Smooth muscle cell (in vitro differentiated cells): ENCODE data around the gene SYNRG. TPM values are rescaled to one million over a fixed set of nuclear protein-coding genes. Genes with fewer than 3 reads are reported as not detected.

Experiments
- DNase-seq: peaks from one replicate; lab custom pipeline; 2025; ENCODE audit not compliant: unreplicated experiment; lab: John Stamatoyannopoulos, UW
- H2AFZ ChIP-seq: fragments of 200-600 bp; sonication (generic); 2 replicates; pipeline ENCODE4 v1.6.0; 2016; ENCODE audit warnings: antibody characterized with exemption, low read depth, mild to moderate bottlenecking
- H3F3A ChIP-seq: fragments of 200-600 bp; sonication (generic); 2 replicates; pipeline ENCODE4 v1.6.0; 2017; ENCODE audit warnings: antibody characterized with exemption, low read depth
- H3K27ac ChIP-seq: fragments of 200-600 bp; sonication (generic); 2 replicates; pipeline ENCODE4 v1.5.1; 2016; ENCODE audit warnings: low read depth, mild to moderate bottlenecking
- H3K27me3 ChIP-seq: fragments of 200-600 bp; sonication (generic); 2 replicates; pipeline ENCODE4 v1.6.1; 2016; ENCODE audit warnings: low read depth, mild to moderate bottlenecking
- H3K36me3 ChIP-seq: fragments of 200-600 bp; sonication (generic); 2 replicates; pipeline ENCODE4 v1.5.1; 2016; ENCODE audit warnings: low read depth
- H3K4me1 ChIP-seq: fragments of 200-600 bp; sonication (generic); 2 replicates; pipeline ENCODE4 v1.5.1; 2016; ENCODE audit warnings: low read depth
- H3K4me2 ChIP-seq: fragments of 200-600 bp; sonication (generic); 2 replicates; pipeline ENCODE4 v1.6.0; 2016; ENCODE audit warnings: mild to moderate bottlenecking
- H3K4me3 ChIP-seq: fragments of 200-600 bp; sonication (generic); 2 replicates; pipeline ENCODE4 v1.5.1; 2016; ENCODE audit warnings: mild to moderate bottlenecking
- H3K79me2 ChIP-seq: fragments of 200-600 bp; sonication (generic); 2 replicates; pipeline ENCODE4 v1.6.0; 2016; ENCODE audit warnings: low read depth, mild to moderate bottlenecking
- H3K9ac ChIP-seq: fragments of 200-600 bp; sonication (generic); 2 replicates; pipeline ENCODE4 v1.6.0; 2016; ENCODE audit warnings: low read depth
- H3K9me3 ChIP-seq: fragments of 200-600 bp; sonication (generic); replicated peaks from 2 replicates; pipeline ENCODE4 v1.5.1; 2016; ENCODE audit warnings: low read depth
- H4K20me1 ChIP-seq: fragments of 200-600 bp; sonication (generic); 2 replicates; pipeline ENCODE4 v1.6.0; 2016; ENCODE audit warnings: low read depth
- WGBS: methylation state at CpG from one replicate; pipeline ENCODE4 v1.1.7; 2016; ENCODE audit warnings: low lambda C conversion rate; 5-methylcytosine and 5-hydroxymethylcytosine counted together
- polyA plus RNA-seq: library from polyadenylated mRNA; unstranded; fragments of >200 nt; fragmentation: Nextera tagmentation; extraction: Ambion mirVana; gene quantifications from 2 replicates; pipeline ENCODE4 v1.2.1, GENCODE V29; 2016
- total RNA-seq: library from RNA; depleted of rRNA; stranded (reverse); fragments of >200 nt; gene quantifications from 2 replicates; pipeline ENCODE4 v1.2.3, GENCODE V29; 2014
- TF ChIP-seq, protein P1 (sequence below): fragments of 200-600 bp; sonication (generic); IDR thresholded peaks from 2 replicates; pipeline ENCODE4 v1.5.1; 2017; ENCODE audit warnings: borderline replicate concordance, mild to moderate bottlenecking, antibody characterized with exemption; ENCODE audit not compliant: insufficient read depth, poor library complexity, severe bottlenecking

Gene SYNRG
- total and polyA plus RNA-seq, 2 experiments from 2014 or later = 16.2 to 18.9 TPM

DNA sequence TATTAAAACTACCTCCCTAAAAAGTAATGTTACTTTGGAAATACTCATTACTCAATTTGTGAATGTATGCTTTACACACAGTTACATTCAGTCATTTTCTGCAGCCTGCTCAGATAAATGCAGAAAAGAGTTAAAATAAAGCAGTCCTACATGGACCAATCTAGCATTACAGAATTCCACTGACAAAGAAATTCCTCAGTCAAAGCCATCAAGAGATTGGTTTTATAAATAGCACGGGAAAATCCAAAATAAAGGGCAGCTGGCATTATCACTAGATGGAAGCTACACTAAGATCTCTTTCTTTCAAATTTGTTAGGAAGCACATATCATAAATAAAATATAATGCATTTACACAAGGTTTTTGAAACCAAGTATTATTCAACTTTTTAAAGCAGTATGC is 61.2 kb downstream of the SYNRG start:
- TF ChIP-seq, protein P1, sequence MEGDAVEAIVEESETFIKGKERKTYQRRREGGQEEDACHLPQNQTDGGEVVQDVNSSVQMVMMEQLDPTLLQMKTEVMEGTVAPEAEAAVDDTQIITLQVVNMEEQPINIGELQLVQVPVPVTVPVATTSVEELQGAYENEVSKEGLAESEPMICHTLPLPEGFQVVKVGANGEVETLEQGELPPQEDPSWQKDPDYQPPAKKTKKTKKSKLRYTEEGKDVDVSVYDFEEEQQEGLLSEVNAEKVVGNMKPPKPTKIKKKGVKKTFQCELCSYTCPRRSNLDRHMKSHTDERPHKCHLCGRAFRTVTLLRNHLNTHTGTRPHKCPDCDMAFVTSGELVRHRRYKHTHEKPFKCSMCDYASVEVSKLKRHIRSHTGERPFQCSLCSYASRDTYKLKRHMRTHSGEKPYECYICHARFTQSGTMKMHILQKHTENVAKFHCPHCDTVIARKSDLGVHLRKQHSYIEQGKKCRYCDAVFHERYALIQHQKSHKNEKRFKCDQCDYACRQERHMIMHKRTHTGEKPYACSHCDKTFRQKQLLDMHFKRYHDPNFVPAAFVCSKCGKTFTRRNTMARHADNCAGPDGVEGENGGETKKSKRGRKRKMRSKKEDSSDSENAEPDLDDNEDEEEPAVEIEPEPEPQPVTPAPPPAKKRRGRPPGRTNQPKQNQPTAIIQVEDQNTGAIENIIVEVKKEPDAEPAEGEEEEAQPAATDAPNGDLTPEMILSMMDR = no peak
- no peak overlapping the region for H2AFZ ChIP-seq
- peaks cover 18% of the 10 kb centered on the region for H3K79me2 ChIP-seq
- no peaks in the 10 kb centered on the region for H3K27me3 ChIP-seq
- peaks cover 32% of the 10 kb centered on the region for H4K20me1 ChIP-seq
- DNase-seq = no peak
- 94% methylated on average over 1 of the region's 1 CpG for WGBS
- no peak overlapping the region for H3K4me3 ChIP-seq
- H3K9ac ChIP-seq = no peak overlapping the region
- no peak overlapping the region for H3K4me2 ChIP-seq
- no peak overlapping the region for H3K27ac ChIP-seq
- no peaks in the 10 kb centered on the region for H3F3A ChIP-seq
- H3K9me3 ChIP-seq = no peaks in the 10 kb centered on the region
- no peaks in the 10 kb centered on the region for H3K36me3 ChIP-seq
- H3K4me1 ChIP-seq = peaks cover 3% of the 10 kb centered on the region

DNA sequence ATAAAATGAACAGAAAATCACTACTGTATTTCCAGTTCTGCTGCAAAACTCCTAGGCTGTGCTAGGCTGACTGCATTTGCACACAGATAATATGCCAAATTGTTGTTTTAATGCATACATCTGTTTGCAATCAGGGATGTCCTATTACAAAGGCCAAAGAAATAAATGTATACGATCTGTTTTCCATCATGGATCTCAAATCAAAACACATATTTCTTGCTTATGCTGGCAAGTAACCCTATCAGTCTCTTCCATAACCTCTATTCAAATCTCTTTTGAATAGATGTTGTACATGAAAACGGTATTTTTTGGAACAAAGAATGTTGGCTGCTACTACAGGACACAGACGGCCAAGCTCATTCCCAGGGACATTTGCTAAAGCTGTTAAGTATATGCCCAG is 62.9 kb downstream of the SYNRG start:
- H2AFZ ChIP-seq = no peak overlapping the region
- H3K27me3 ChIP-seq = no peaks in the 10 kb centered on the region
- H3K4me3 ChIP-seq = no peak overlapping the region
- H3K9me3 ChIP-seq = no peaks in the 10 kb centered on the region
- H3K4me1 ChIP-seq = peaks cover 19% of the 10 kb centered on the region
- peaks cover 21% of the 10 kb centered on the region for H4K20me1 ChIP-seq
- no peaks in the 10 kb centered on the region for H3F3A ChIP-seq
- 90% methylated on average over 3 of the region's 3 CpGs for WGBS
- no peak overlapping the region for H3K27ac ChIP-seq
- TF ChIP-seq, protein P1 = no peak
- H3K79me2 ChIP-seq = peaks cover 17% of the 10 kb centered on the region
- no peak overlapping the region for H3K9ac ChIP-seq
- peaks cover 7% of the 10 kb centered on the region for H3K36me3 ChIP-seq
- H3K4me2 ChIP-seq = no peak overlapping the region
- DNase-seq = no peak

DNA sequence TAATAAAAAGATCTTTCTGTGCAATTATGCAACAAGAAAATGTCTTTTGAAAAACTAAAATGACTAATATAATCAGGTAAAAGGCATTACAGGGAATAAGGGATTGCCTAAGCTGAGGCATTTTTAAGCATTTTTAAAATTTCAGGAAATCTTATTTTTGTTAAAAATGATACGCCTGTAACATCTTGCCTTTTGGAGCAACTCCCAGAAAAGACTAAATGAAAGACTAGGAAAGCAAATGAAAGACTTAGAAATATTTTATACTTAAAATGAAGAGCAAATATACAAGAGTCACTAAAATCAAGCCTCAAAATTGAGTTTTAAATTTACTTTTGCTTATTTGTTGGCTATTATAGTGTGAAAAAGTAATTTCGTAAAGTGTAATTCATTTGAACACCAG is 63.7 kb downstream of the SYNRG start:
- no peak overlapping the region for H3K9ac ChIP-seq
- H3K4me2 ChIP-seq = no peak overlapping the region
- H3K27me3 ChIP-seq = no peaks in the 10 kb centered on the region
- H3F3A ChIP-seq = no peaks in the 10 kb centered on the region
- H3K9me3 ChIP-seq = no peaks in the 10 kb centered on the region
- DNase-seq = no peak
- H3K4me1 ChIP-seq = peaks cover 19% of the 10 kb centered on the region
- 95% methylated on average over 2 of the region's 2 CpGs for WGBS
- peaks cover 12% of the 10 kb centered on the region for H3K36me3 ChIP-seq
- TF ChIP-seq, protein P1 = no peak
- H3K27ac ChIP-seq = no peak overlapping the region
- H3K4me3 ChIP-seq = no peak overlapping the region
- H2AFZ ChIP-seq = no peak overlapping the region
- H4K20me1 ChIP-seq = peaks cover 19% of the 10 kb centered on the region
- peaks cover 10% of the 10 kb centered on the region for H3K79me2 ChIP-seq

DNA sequence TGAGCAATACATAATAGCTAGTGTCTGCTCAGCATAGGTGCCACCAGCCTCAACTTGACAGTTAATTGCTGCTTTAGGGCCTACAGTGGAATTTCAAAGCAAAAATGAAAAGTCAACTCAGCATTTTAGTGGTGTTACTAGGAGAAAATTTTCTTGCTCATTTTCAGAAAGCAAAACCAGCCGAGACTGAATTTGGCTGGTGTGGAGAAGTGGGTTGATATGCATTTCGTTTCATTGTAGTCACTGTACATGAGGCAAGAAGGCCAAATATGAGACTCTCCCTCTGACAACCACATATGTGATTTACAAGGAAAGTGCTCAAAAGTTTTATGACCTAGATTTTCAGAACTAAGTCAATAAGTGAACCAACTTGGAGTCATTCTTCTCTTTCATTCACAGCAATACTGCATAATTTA is 65.6 kb downstream of the SYNRG start:
- Histone ChIP-seq H2AFZ (no peak overlapping the region), H3K79me2 (no peaks in the 10 kb centered on the region), H3K27me3 (no peaks in the 10 kb centered on the region), H3K4me3 (no peak overlapping the region), H3K9ac (no peak overlapping the region), H3K4me2 (no peak overlapping the region), H3K4me1 (peaks cover 19% of the 10 kb centered on the region), H3K36me3 (peaks cover 18% of the 10 kb centered on the region), H3K9me3 (no peaks in the 10 kb centered on the region), H3F3A (no peaks in the 10 kb centered on the region), H3K27ac (peak overlapping the region; percentile 65), H4K20me1 (peaks cover 9% of the 10 kb centered on the region)
- no peak for DNase-seq
- TF ChIP-seq, protein P1 = no peak
- WGBS = 61% methylated on average over 2 of the region's 2 CpGs
